GM19397 (cell line): ENCODE data around the gene FLNB.
"Not testable (repeated sequence)": the region's sequence is repeated elsewhere in the genome, so short reads cannot be mapped to it uniquely, and the experiment has no call there.

ENCODE experiments used
- ATAC-seq: cut with Tn5 transposase; IDR thresholded peaks from one replicate; pipeline ENCODE4 v1.9.1; 2021; ENCODE audit warnings: mild to moderate bottlenecking, moderate library complexity; ENCODE audit not compliant: unreplicated experiment

Gene FLNB

GRCh38 chr3:58197588-58197987, 189.4 kb downstream of the FLNB start:
- no peak for ATAC-seq

- ATAC-seq = no peak
Measured at GRCh38 chr3:58198362-58198761, 190.1 kb downstream of the FLNB start.

GRCh38 chr3:58198804-58199203, 190.6 kb downstream of the FLNB start:
- ATAC-seq = no peak

- no peak for ATAC-seq
Measured at GRCh38 chr3:58200121-58200709, 192.0 kb downstream of the FLNB start.

GRCh38 chr3:58200846-58201355, 192.7 kb downstream of the FLNB start:
- ATAC-seq = no peak

- not testable (repeated sequence) for ATAC-seq
Measured at GRCh38 chr3:58201451-58201850, 193.2 kb downstream of the FLNB start.

GRCh38 chr3:58202917-58203360, 194.7 kb downstream of the FLNB start:
- peak; percentile 61 for ATAC-seq

GRCh38 chr3:58203541-58203940, 195.3 kb downstream of the FLNB start:
- no peak for ATAC-seq

- no peak for ATAC-seq
Measured at GRCh38 chr3:58204720-58205119, 196.5 kb downstream of the FLNB start.

- ATAC-seq = no peak
Measured at GRCh38 chr3:58205981-58206380, 197.8 kb downstream of the FLNB start.

GRCh38 chr3:58206406-58207011, 198.3 kb downstream of the FLNB start:
- no peak for ATAC-seq

GRCh38 chr3:58207954-58208353, 199.7 kb downstream of the FLNB start:
- ATAC-seq = no peak

- ATAC-seq = no peak
Measured at GRCh38 chr3:58209933-58210332, 201.7 kb downstream of the FLNB start.

- ATAC-seq = no peak
Measured at GRCh38 chr3:58210761-58211460, 202.7 kb downstream of the FLNB start, which contains the start of gene DNASE1L3. TSS of gene DNASE1L3 (minus strand) at chr3:58210972. CDS start at chr3:58210906, 66 bp downstream.

- peak; percentile 80 for ATAC-seq
Measured at GRCh38 chr3:58214484-58215316, 206.5 kb downstream of the FLNB start.

- ATAC-seq = peak; percentile 13
Measured at GRCh38 chr3:58215317-58216025, 207.2 kb downstream of the FLNB start.

- ATAC-seq = no peak
Measured at GRCh38 chr3:58216496-58217195, 208.4 kb downstream of the FLNB start.

- no peak for ATAC-seq
Measured at GRCh38 chr3:58217209-58217811, 209.1 kb downstream of the FLNB start.

GRCh38 chr3:58218904-58219303, 210.7 kb downstream of the FLNB start:
- ATAC-seq = no peak
